NCI-H2227 (cell line): ENCODE results near the gene INO80.

Source experiments
- DNase-seq: peaks from one replicate; lab custom pipeline; 2025; ENCODE audit not compliant: unreplicated experiment; lab: John Stamatoyannopoulos, UW

INO80 gene

DNA sequence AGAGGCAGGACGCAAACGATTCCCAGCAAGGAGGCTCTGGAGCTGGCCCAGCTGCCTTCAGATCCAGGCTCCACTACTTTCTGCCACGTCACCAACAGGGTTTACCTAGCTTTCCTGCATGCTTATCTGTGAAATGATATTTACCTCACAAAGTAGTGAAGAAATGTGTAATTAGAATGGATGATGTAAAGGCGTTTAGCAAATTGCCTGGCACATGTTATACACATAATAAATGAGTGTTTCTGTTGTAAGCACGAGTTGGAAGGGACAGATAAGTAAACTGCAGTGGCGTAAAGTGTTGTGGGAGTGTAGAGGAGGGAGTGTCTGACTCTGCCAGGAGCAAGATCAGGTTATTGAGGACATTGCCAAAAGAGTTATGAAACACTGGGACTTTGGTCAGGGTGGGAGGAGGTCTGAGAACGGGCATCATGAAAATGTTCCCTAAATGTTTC, 166.3 kb downstream of the INO80 start:
- no peak for DNase-seq

GRCh38 chr15:40948706-40949473, 167.2 kb downstream of the INO80 start:
- no peak for DNase-seq

- no peak for DNase-seq
These were observed 171.4 kb downstream of the INO80 start for GRCh38 chr15:40944510-40945296.

DNA sequence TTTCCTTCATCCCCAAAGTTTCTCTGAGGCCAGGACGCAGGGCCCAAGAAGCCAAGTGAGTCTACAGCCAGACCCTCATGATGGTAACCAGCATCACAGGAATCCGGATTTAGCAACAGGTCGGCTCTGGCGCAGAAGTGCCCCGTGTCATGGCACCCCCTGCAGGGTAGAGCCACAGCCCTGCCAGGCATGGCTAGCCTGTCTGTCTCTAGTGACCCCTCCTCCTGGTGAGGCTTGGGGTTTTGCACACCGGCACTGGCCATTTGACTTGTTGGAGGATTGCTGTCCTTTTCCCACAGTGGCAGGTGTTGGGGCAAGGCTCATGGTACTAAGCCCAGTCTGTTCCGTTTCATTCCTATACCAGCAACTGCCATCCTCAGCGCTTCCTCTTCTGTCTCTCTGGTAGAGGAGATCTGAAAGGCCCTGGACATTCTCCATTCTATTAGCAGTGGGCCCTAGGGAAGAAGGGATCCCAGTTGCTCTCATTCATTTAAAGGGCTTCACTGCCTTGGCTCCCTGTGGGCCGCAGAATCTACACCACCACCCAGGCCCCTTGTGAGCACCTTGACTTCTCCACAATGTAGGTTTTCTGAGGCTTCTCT, 172.2 kb downstream of the INO80 start:
- DNase-seq = no peak

- no peak for DNase-seq
These were observed 173.2 kb downstream of the INO80 start for GRCh38 chr15:40942878-40943277.

DNA sequence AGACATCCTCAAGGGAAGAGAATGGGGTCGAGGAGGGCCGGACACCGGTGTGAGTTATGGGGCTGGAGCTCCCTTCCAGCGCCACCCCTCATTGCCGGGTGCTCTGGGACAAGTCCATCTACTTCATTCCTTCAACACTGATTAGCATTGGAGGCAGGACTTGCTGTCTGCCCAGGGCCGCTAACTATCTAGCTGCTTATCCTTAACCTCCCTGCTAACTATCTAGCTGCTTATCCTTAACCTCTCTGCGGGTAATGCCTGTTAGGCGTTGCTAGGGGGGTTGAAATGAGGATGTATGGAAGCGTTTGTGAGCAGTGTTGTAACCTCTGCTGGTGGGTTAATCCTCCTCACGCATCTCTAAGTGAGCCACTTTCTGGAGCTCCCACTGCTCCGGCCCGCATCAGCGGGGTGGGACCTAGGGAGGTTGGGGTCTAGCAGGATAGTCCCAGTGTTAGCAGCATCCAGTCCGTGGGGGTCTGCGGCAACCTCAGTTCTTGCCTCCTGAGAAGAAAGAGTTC, 173.7 kb downstream of the INO80 start:
- peak; percentile 27 for DNase-seq

DNA sequence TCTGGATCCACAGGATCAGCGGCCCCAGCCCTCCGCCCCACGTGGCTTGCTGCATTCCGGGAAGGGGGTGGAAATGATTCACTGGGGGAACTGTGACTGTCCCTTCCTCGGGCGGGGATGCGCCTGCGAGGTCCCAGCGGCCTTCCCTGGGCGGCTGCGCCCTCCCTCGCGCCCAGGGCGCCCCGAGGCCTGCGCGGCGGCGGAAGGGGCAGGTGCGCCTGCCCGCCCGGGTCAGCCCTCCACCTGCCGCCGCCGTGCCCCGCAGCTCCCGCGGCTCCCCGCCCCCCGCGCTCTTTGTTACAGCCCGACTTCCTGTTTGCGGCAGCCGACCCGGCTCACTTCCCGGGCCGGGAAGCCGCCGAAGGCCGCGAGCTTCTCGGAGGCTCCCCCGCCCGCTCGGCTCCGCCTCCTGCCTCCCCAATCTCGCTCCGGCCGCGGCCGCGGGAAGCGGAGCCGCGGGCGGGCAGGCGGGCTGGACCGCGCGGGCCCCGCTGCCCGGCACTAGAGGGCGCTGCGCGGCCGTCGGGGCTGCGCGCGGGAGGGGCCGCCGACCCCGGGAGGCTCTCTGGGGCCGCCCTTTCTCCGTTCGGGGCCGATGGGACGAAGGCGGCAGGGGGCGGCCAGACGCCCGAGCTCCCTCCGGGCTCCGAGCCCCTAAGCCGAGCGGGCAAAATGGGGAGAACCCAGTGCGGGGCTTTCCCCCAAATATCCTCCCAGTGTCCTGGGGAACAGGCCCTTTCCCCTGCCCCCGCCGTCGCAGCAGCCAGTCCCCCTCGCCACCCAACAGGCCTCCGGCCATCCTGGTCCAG, 174.3 kb downstream of the INO80 start:
- peak; percentile 84 for DNase-seq

GRCh38 chr15:40941068-40941527, 175.0 kb downstream of the INO80 start:
- no peak for DNase-seq

GRCh38 chr15:40940296-40940801, 175.7 kb downstream of the INO80 start:
- DNase-seq = no peak

DNA sequence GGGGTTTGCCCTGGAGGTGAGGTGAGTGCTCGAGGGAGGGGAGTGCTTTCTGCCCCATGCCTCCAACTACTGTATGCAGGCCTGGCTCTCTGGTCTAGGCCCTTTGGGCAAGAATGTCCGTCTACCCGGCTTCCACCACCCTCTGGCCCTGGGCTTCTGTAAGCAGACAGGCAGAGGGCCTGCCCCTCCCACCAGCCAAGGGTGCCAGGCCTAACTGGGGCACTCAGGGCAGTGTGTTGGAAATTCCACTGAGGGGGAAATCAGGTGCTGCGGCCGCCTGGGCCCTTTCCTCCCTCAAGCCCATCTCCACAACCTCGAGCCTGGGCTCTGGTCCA, 177.6 kb downstream of the INO80 start:
- DNase-seq = no peak

- DNase-seq = no peak
These were observed 178.1 kb downstream of the INO80 start for GRCh38 chr15:40937762-40938535.

DNA sequence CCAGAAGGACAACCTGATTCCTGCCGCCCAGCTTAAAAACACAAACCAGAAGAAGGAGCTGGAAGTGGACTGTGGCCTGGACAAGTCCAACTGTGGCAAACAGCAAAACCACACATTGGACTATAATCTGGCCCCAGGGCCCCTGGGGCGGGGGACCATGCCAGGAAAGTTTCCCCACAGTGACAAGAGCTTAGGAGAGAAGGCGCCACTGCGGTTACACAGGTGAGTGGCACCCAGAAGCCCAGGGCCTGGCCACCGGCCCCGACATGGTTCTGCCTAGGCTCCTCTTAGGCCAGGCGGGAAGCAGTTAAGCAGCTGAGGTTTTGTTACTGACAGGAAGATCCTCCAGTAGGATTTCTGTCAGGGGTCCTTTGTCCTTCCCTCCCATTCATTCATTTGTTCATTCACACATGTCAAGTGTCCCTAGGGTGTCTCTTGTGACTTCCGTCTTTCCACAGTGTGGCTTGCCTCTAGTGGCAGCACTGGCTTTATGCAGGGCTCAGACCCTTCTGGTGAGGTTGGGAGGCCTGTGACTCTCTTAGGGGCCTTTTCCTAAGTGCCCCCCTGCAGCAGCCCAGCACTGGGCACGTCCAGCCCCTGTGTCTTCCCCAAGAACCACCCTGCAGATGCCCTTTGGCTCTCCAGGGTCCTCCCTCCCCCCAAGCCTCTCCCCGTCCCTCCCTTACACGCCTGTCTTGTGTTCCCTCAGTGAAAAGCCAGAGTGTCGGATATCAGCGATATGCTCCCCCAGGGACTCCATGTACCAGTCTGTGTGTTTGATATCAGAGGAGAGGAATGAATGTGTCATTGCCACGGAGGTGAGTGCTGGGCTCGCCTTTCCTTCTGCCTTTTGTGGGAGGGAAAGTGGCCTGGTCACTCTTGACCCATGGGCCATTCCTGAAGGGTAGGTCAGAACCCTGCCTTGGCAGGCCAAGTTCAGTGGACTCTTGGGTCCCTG, 179.1 kb downstream of the INO80 start:
- DNase-seq = no peak

DNA sequence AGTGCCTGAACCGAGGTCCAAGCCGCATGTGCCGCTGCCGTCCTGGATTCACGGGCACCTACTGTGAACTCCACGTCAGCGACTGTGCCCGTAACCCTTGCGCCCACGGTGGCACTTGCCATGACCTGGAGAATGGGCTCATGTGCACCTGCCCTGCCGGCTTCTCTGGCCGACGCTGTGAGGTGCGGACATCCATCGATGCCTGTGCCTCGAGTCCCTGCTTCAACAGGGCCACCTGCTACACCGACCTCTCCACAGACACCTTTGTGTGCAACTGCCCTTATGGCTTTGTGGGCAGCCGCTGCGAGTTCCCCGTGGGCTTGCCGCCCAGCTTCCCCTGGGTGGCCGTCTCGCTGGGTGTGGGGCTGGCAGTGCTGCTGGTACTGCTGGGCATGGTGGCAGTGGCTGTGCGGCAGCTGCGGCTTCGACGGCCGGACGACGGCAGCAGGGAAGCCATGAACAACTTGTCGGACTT, 179.8 kb downstream of the INO80 start:
- DNase-seq = no peak

DNA sequence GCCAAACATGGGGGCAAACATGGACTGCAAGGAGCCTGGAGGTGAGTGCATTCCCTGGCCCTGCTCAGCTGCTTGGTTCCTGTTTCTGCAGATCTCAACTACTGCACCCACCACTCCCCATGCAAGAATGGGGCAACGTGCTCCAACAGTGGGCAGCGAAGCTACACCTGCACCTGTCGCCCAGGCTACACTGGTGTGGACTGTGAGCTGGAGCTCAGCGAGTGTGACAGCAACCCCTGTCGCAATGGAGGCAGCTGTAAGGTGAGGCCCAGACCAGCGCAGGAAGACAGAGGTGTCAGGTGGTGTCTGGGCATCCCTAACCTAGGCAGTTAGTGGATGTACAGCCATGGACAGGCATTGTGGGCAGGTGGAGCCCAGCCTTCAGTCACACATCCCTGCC, 181.6 kb downstream of the INO80 start:
- no peak for DNase-seq

DNA sequence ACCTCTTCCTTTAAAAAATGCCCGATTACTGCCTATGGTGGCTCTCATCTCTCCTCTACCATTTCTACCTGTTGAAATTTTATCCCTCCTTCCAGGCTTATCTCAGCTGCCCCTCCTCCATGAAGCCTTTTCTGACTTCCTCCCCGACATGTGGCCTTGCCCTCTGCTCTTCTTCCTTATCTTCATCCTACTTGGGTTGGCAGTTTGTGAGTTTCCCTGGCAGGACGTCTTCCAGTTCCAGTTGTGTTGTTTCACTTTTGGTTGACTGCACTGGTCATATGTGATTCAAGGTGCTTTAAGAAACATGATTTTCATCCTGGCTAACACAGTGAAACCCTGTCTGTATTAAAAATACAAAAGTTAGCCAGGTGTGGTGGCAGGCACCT, 182.6 kb downstream of the INO80 start:
- no peak for DNase-seq

GRCh38 chr15:40932649-40933516, 183.2 kb downstream of the INO80 start:
- DNase-seq = no peak

GRCh38 chr15:40932156-40932555, 183.9 kb downstream of the INO80 start:
- no peak for DNase-seq
